ENCODE measurements around the gene PARD3B. TPM values are rescaled to one million over a fixed set of nuclear protein-coding genes. Genes with fewer than 3 reads are reported as not detected.
"Not testable (repeated sequence)": the region's sequence is repeated elsewhere in the genome, so short reads cannot be mapped to it uniquely, and the experiment has no call there.

PARD3B gene
- polyA plus RNA-seq, 3 donors: 2.0 to 13.6 (median 5.0) TPM

- 71 to 86% (median 82%) methylated on average over 2 of the region's 2 CpGs for WGBS, 3 donors
- no peak overlapping the region for H3K27ac ChIP-seq (ENCODE audit: low read depth, low read length)
Observed at GRCh38 chr2:205190528-205190927, 645.3 kb downstream of the PARD3B start.

- WGBS, 3 donors: 74 to 81% (median 80%) methylated on average over 5 of the region's 5 CpGs
- H3K27ac ChIP-seq (ENCODE audit: low read depth, low read length): no peak overlapping the region
Observed at GRCh38 chr2:205193125-205193835, 648.0 kb downstream of the PARD3B start.

- WGBS, 3 donors: 89 to 93% (median 90%) methylated on average over 4 of the region's 4 CpGs
- no peak overlapping the region for H3K27ac ChIP-seq (ENCODE audit: low read depth, low read length)
Observed at GRCh38 chr2:205193836-205194228, 648.6 kb downstream of the PARD3B start.

- no peak overlapping the region for H3K27ac ChIP-seq (ENCODE audit: low read depth, low read length)
Observed at GRCh38 chr2:205197468-205198139, 652.3 kb downstream of the PARD3B start.

GRCh38 chr2:205198140-205198525 is 652.9 kb downstream of the PARD3B start:
- no peak overlapping the region for H3K27ac ChIP-seq (ENCODE audit: low read depth, low read length)
- WGBS, 3 donors: 26 to 62% (median 31%) methylated on average over 3 of the region's 3 CpGs

- WGBS, 3 donors: 78 to 93% (median 85%) methylated on average over 6 of the region's 6 CpGs
- no peak overlapping the region for H3K27ac ChIP-seq (ENCODE audit: low read depth, low read length)
Observed at GRCh38 chr2:205199165-205199850, 654.0 kb downstream of the PARD3B start.

- WGBS, 3 donors: 75 to 87% (median 86%) methylated on average over 2 of the region's 2 CpGs
- no peak overlapping the region for H3K27ac ChIP-seq (ENCODE audit: low read depth, low read length)
Observed at GRCh38 chr2:205210494-205210893, 665.2 kb downstream of the PARD3B start.

GRCh38 chr2:205212357-205212756 is 667.1 kb downstream of the PARD3B start:
- WGBS, 3 donors: 83 to 91% (median 83%) methylated on average over 2 of the region's 2 CpGs
- H3K27ac ChIP-seq (ENCODE audit: low read depth, low read length): no peak overlapping the region

GRCh38 chr2:205216092-205216491 is 670.8 kb downstream of the PARD3B start:
- 80 to 85% (median 80%) methylated on average over 5 of the region's 5 CpGs for WGBS, 3 donors

GRCh38 chr2:205216580-205216979 is 671.3 kb downstream of the PARD3B start:
- H3K27ac ChIP-seq (ENCODE audit: low read depth, low read length): no peak overlapping the region
- WGBS, 3 donors: 63 to 73% (median 71%) methylated on average over 5 of the region's 5 CpGs

More at GRCh38 chr2:205216092-205216491, 670.8 kb downstream of the PARD3B start:
- no peak overlapping the region for H3K27ac ChIP-seq (ENCODE audit: low read depth, low read length)

GRCh38 chr2:205217004-205217403 is 671.7 kb downstream of the PARD3B start:
- no peak overlapping the region for H3K27ac ChIP-seq (ENCODE audit: low read depth, low read length)
- 84 to 100% (median 92%) methylated on average over 1 of the region's 1 CpG for WGBS, 3 donors

- H3K27ac ChIP-seq (ENCODE audit: low read depth, low read length): no peak overlapping the region
- WGBS, 3 donors: 77 to 88% (median 87%) methylated on average over 3 of the region's 3 CpGs
Observed at GRCh38 chr2:205218056-205218455, 672.8 kb downstream of the PARD3B start.

- not testable (repeated sequence) for H3K27ac ChIP-seq (ENCODE audit: low read depth, low read length)
- 89 to 90% (median 89%) methylated on average over 5 of the region's 5 CpGs for WGBS, 3 donors
Observed at GRCh38 chr2:205218816-205219215, 673.5 kb downstream of the PARD3B start.

GRCh38 chr2:205220559-205220958 is 675.3 kb downstream of the PARD3B start:
- WGBS, 3 donors: 62 to 85% (median 72%) methylated on average over 3 of the region's 3 CpGs
- no peak overlapping the region for H3K27ac ChIP-seq (ENCODE audit: low read depth, low read length)

GRCh38 chr2:205232086-205232485 is 686.8 kb downstream of the PARD3B start:
- no peak overlapping the region for H3K27ac ChIP-seq (ENCODE audit: low read depth, low read length)
- WGBS, 3 donors: 94 to 98% (median 97%) methylated on average over 3 of the region's 3 CpGs

GRCh38 chr2:205235434-205235833 is 690.2 kb downstream of the PARD3B start:
- 92 to 97% (median 95%) methylated on average over 1 of the region's 1 CpG for WGBS, 3 donors
- no peak overlapping the region for H3K27ac ChIP-seq (ENCODE audit: low read depth, low read length)

GRCh38 chr2:205237524-205237923 is 692.2 kb downstream of the PARD3B start:
- 91 to 92% (median 91%) methylated on average over 3 of the region's 3 CpGs for WGBS, 3 donors
- H3K27ac ChIP-seq (ENCODE audit: low read depth, low read length): no peak overlapping the region

- 60 to 86% (median 79%) methylated on average over 3 of the region's 3 CpGs for WGBS, 3 donors
- H3K27ac ChIP-seq (ENCODE audit: low read depth, low read length): no peak overlapping the region
Observed at GRCh38 chr2:205245001-205245400, 699.7 kb downstream of the PARD3B start.

- 48 to 63% (median 55%) methylated on average over 2 of the region's 2 CpGs for WGBS, 3 donors
- H3K27ac ChIP-seq (ENCODE audit: low read depth, low read length): no peak overlapping the region
Observed at GRCh38 chr2:205245652-205246051, 700.4 kb downstream of the PARD3B start.

Data from adipose tissue (tissue), 3 donors.